Spleen (tissue), 7 donors: ENCODE data around the gene CFP.

Source experiments
- POLR2A ChIP-seq, 3 donors: fragments of 450-650 bp; IDR thresholded peaks; one replicate each; pipeline ENCODE4 v1.5.1; 2017; ENCODE audit warnings: antibody characterized with exemption in 3 of 3, mild to moderate bottlenecking in 1 of 3
- TF ChIP-seq, protein P1 (sequence below), 11 experiments: fragments of 200-600 bp in 7 of 11; fragments of 450-650 bp in 4 of 11; sonication (generic) in 4 of 11; IDR thresholded peaks in 8 of 11; conservative IDR thresholded peaks in 3 of 11; 1 replicate in 7 of 11; 2 replicates in 4 of 11; pipeline versions ENCODE4 v1.4.0 to v1.8.0; 2016 to 2021; ENCODE audit warnings: antibody characterized with exemption in 11 of 11, inconsistent platforms in 4 of 11, mild to moderate bottlenecking in 1 of 11
- donor health status: DM: no; HTN: no; CAD: no; lungs with moderate emphysema.
- donor health status: DM: no; HTN: no; CAD: no.
- donor health status: DM: no; HTN: no; CAD: no.

DNA sequence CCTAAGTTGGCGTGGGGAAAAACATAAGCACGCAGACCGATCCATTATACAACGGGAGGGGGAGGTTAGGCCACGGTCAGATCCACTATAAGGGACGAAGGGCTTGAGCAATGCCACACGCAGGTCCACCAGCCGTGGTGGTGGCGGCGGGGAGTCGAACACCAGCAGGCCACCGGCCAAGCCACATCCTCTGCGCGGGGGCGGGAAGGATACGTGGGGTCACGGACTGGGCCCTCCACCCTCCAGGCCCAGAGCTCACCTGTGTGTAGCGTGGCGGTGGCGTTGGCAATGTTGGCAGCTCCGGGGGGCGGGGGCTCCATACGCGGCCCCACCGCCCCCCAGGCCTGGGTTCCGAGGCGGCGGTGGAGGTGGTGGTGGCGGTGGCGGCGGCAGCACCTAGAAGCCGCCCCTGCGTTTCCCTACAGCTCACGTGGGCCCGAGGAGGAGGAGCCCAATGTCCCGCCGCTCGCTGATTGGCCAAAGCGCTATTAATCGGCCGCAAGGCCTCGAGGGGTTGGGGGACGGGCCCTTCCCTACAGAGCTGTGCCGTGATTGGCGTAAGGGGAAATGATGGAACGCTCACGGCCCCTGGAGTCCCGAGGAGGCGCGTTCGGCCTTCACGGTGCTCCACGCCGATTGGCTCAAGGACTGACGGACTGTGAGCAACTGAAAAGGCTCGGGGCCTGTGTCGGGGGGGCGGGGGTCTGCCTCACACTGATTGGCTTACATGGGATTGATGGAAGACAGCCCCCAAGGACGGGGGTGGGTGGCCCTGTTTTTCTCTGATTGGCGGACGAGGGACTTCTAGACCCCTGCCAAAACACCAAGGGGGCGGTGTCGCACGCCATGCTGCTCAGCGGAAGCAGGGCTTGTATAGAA, 20.7 kb upstream of the CFP start, which contains the start of gene ELK1:
- TF ChIP-seq, protein P1, sequence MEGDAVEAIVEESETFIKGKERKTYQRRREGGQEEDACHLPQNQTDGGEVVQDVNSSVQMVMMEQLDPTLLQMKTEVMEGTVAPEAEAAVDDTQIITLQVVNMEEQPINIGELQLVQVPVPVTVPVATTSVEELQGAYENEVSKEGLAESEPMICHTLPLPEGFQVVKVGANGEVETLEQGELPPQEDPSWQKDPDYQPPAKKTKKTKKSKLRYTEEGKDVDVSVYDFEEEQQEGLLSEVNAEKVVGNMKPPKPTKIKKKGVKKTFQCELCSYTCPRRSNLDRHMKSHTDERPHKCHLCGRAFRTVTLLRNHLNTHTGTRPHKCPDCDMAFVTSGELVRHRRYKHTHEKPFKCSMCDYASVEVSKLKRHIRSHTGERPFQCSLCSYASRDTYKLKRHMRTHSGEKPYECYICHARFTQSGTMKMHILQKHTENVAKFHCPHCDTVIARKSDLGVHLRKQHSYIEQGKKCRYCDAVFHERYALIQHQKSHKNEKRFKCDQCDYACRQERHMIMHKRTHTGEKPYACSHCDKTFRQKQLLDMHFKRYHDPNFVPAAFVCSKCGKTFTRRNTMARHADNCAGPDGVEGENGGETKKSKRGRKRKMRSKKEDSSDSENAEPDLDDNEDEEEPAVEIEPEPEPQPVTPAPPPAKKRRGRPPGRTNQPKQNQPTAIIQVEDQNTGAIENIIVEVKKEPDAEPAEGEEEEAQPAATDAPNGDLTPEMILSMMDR (IDR thresholded peaks at IDR 0.05 in 8 of 11, conservative IDR thresholded peaks at IDR 0.05 in 3 of 11) = peak in 3 of 11 experiments; percentile 13 to 41 (median 16)
- peak in 1 of 3 donors; percentile 14 for TF ChIP-seq POLR2A (IDR thresholded peaks at IDR 0.05)
